Mesodermal cell (in vitro differentiated cells): ENCODE measurements around the gene HACL1.
"Not testable (repeated sequence)": the region's sequence is repeated elsewhere in the genome, so short reads cannot be mapped to it uniquely, and the experiment has no call there.

ENCODE experiments used
- H3K27ac ChIP-seq: 2 replicates; pipeline ENCODE4 v1.7.0; 2013; ENCODE audit warnings: mild to moderate bottlenecking, low read depth, low read length, moderate library complexity; ENCODE audit not compliant: severe bottlenecking
- H3K36me3 ChIP-seq: 2 replicates; pipeline ENCODE4 v1.7.1; 2013; ENCODE audit warnings: mild to moderate bottlenecking, low read length, moderate library complexity; ENCODE audit not compliant: control insufficient read depth, insufficient read depth
- H3K4me1 ChIP-seq: one replicate; pipeline ENCODE4 v1.7.1; 2013; ENCODE audit warnings: mild to moderate bottlenecking, low read length; ENCODE audit not compliant: insufficient read depth, control insufficient read depth, poor library complexity, severe bottlenecking
- H3K4me3 ChIP-seq: 2 replicates; pipeline ENCODE4 v1.7.0; 2013; ENCODE audit warnings: low read length, control low read depth, mild to moderate bottlenecking; ENCODE audit not compliant: insufficient read depth, poor library complexity, severe bottlenecking; ENCODE audit errors: extremely low read depth
- H3K9me3 ChIP-seq: 2 replicates; pipeline ENCODE4 v1.7.1; 2013; ENCODE audit warnings: mild to moderate bottlenecking, low read length, moderate library complexity; ENCODE audit not compliant: control insufficient read depth
- WGBS, 2 experiments: methylation state at CpG; one replicate each; pipeline ENCODE4 v1.1.5; 2013; ENCODE audit warnings: missing lambda C conversion rate in 2 of 2; ENCODE audit not compliant: insufficient coverage in 2 of 2; 5-methylcytosine and 5-hydroxymethylcytosine counted together

The HACL1 gene

GRCh38 chr3:15629860-15630597, 28.7 kb upstream of the HACL1 start:
- Histone ChIP-seq H3K4me3 (no peak overlapping the region), H3K4me1 (peaks cover 32% of the 10 kb centered on the region), H3K9me3 (no peaks in the 10 kb centered on the region), H3K36me3 (no peaks in the 10 kb centered on the region), H3K27ac (peak overlapping the region; percentile 93)
- 49 to 77% methylated on average over 5 to 6 of the region's 10 CpGs for WGBS, 2 experiments

- Histone ChIP-seq H3K36me3 (no peaks in the 10 kb centered on the region), H3K27ac (no peak overlapping the region), H3K9me3 (no peaks in the 10 kb centered on the region)
These were observed 27.6 kb upstream of the HACL1 start for GRCh38 chr3:15628967-15629366.

DNA sequence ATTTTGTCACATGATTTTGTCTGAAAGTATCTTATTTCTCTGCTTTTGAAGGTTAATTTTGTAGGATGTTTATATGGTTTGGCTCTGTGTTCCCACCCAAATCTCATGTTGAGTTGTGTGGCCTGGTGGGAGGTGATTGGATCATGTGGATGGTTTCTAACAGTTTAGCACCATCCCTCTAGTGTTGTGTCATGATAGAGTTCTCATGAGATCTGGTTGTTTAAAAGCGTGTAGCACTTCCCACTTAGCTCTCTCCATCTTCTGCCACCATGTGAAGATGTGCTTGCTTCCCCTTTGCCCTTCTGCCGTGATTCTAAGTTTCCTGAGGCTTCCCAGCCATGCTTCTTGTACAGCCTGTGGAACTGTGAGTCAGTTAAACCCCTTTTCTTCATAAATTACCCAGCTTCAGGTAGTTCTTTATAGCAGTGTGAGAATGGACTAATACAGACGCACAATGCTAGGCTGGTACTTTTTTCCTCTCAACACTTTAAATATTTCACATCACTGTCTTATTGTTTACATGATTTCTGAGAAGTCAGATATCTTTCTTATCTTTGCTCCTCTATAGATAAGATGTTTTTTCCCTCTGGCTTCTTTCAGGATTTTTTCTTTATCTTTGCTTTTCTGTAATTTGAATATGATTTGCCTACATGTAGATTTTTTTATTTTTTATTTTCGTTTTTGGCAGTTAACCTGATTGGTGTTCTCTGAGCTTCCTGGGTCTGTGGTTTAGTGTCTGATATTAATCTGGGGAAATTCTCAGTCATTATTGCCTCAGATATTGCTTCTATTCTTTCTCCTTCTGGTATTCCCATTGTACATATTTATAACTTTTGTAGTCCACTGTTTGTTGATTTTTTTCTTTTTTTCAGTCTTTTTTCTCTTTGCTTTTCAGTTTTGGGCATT, 22.4 kb upstream of the HACL1 start:
- Histone ChIP-seq H3K36me3 (no peaks in the 10 kb centered on the region), H3K4me3 (no peak overlapping the region), H3K9me3 (peaks cover 10% of the 10 kb centered on the region), H3K4me1 (no peaks in the 10 kb centered on the region), H3K27ac (no peak overlapping the region)
- 80% methylated on average over 1 of the region's 4 CpGs; no CpG with 5 or more reads in 1 of the 2 experiments for WGBS, 2 experiments

More at GRCh38 chr3:15628967-15629366, 27.6 kb upstream of the HACL1 start:
- no peak overlapping the region for H3K4me3 ChIP-seq
- peaks cover 25% of the 10 kb centered on the region for H3K4me1 ChIP-seq

GRCh38 chr3:15619659-15620464, 18.5 kb upstream of the HACL1 start:
- not testable (repeated sequence) for H3K27ac ChIP-seq, H3K4me1 ChIP-seq, H3K4me3 ChIP-seq, H3K36me3 ChIP-seq
- H3K9me3 ChIP-seq, result peaks cover 10% of the 10 kb centered on the region
- 87 to 93% methylated on average over 2 to 3 of the region's 8 CpGs for WGBS, 2 experiments

DNA sequence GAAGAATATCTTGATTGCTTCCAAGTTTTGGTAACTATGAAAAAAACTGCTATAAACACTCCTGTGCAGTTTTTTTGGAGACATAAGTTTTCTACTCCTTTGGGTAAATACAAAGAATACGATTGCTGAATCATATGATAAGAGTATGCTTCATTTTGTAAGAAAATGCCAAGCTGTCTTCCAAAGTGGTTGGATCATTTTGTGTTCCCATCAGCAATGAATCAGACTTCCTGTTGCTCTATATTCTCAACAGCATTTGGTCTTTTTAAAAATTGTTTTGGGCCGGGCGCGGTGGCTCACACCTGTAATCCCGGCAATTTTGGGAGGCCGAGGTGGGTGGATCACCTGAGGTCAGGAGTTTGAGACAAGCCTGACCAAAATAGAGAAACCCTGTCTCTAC, 14.7 kb upstream of the HACL1 start:
- H3K9me3 ChIP-seq, result peaks cover 9% of the 10 kb centered on the region
- no peak overlapping the region for H3K27ac ChIP-seq
- WGBS, 2 experiments, result 92 to 96% methylated on average over 2 to 5 of the region's 6 CpGs
- no peaks in the 10 kb centered on the region for H3K4me1 ChIP-seq
- no peak overlapping the region for H3K4me3 ChIP-seq
- no peaks in the 10 kb centered on the region for H3K36me3 ChIP-seq

DNA sequence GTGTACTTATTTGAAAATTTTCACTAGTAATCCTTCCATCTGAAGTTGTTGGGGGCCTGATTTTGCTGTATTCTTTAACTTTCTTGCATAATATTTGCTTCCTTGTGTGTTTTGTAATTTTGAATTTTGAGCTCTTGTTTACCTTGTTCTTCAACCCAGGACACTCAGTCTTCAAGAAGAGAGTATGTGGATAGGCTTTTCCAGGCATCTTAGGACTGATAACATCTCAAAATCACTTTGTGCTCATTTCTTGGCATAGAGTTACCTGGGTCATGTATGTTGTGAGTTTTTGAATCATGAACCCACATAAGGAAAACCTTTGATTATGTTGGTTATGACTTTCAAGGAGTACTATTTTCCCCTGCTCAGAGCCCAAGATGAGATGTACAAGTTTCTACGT, 13.6 kb upstream of the HACL1 start:
- WGBS, 2 experiments, result 83 to 100% methylated on average over 1 of the region's 1 CpG
- no peak overlapping the region for H3K4me3 ChIP-seq
- H3K4me1 ChIP-seq, result no peaks in the 10 kb centered on the region
- no peaks in the 10 kb centered on the region for H3K36me3 ChIP-seq
- H3K9me3 ChIP-seq, result no peaks in the 10 kb centered on the region
- no peak overlapping the region for H3K27ac ChIP-seq

GRCh38 chr3:15612001-15612400, 10.6 kb upstream of the HACL1 start:
- no peaks in the 10 kb centered on the region for H3K36me3 ChIP-seq
- no peak overlapping the region for H3K27ac ChIP-seq
- WGBS, 2 experiments, result no CpG with 5 or more reads among the region's 1 CpG
- no peaks in the 10 kb centered on the region for H3K9me3 ChIP-seq
- no peaks in the 10 kb centered on the region for H3K4me1 ChIP-seq
- H3K4me3 ChIP-seq, result no peak overlapping the region

- Histone ChIP-seq H3K9me3 (no peaks in the 10 kb centered on the region), H3K36me3 (no peaks in the 10 kb centered on the region), H3K27ac (no peak overlapping the region), H3K4me3 (no peak overlapping the region), H3K4me1 (no peaks in the 10 kb centered on the region)
- WGBS, 2 experiments, result 100% methylated on average over 2 of the region's 3 CpGs; no CpG with 5 or more reads in 1 of the 2 experiments
These were observed 9.6 kb upstream of the HACL1 start for GRCh38 chr3:15611018-15611417.

- H3K9me3 ChIP-seq, result no peaks in the 10 kb centered on the region
- no peak overlapping the region for H3K4me3 ChIP-seq
- no peaks in the 10 kb centered on the region for H3K36me3 ChIP-seq
- no peak overlapping the region for H3K27ac ChIP-seq
- WGBS, 2 experiments, result 86 to 95% methylated on average over 2 of the region's 4 CpGs
- H3K4me1 ChIP-seq, result no peaks in the 10 kb centered on the region
These were observed 8.9 kb upstream of the HACL1 start for GRCh38 chr3:15610082-15610759.

GRCh38 chr3:15606434-15606891, 5.1 kb upstream of the HACL1 start:
- Histone ChIP-seq H3K36me3 (peaks cover 5% of the 10 kb centered on the region), H3K9me3 (no peaks in the 10 kb centered on the region), H3K4me3 (no peak overlapping the region), H3K4me1 (no peaks in the 10 kb centered on the region), H3K27ac (no peak overlapping the region)
- WGBS, 2 experiments, result 83 to 100% methylated on average over 1 of the region's 2 CpGs
